Thyroid gland (tissue), 4 donors: Measurements from ENCODE around the gene BLM.

ENCODE experiments used
- POLR2A ChIP-seq, 2 donors: fragments of 450-650 bp; IDR thresholded peaks; one replicate each; pipeline ENCODE4 v1.6.1; 2017; ENCODE audit warnings: antibody characterized with exemption in 2 of 2, mild to moderate bottlenecking in 2 of 2, moderate library complexity in 1 of 2
- TF ChIP-seq, protein P1 (sequence below), 6 experiments: fragments of 200-600 bp in 3 of 6; fragments of 450-650 bp in 3 of 6; sonication (generic) in 3 of 6; IDR thresholded peaks; one replicate each; pipeline ENCODE4 v1.5.1; 2016 to 2019; ENCODE audit warnings: antibody characterized with exemption in 6 of 6, mild to moderate bottlenecking in 2 of 6, inconsistent platforms in 1 of 6, moderate library complexity in 1 of 6

DNA sequence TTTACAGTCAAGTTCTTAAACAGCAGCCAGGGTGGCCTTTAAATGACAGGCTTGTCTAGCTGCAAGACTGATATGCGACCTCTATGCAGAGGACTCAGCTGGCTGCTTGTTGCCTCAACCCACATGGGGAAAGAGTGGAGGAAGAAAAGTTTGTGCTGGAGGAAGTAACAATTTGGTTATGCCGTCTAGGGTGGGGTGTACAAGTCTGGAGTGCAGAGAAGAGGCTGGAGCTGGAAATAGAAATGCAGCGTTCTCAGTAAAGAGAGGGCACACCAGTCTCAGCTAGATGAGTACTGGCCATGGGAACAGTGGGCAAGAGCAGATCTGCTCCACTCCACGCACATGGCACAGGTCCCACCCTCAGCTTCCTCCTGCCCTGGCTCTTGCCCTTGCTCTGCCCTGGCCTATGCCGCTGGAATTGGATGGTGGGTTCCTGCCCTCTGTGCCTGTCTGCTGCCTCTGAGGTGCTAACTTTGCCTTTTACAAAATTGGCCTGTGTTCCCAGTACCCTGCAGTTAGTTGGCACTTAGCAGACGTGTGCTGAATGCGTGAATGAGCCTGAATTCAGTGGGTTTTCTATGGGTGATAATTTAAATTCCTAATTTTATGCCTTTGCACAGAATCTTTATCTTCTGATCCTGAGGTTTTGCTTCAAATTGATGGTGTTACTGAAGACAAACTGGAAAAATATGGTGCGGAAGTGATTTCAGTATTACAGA lies 91.5 kb downstream of the BLM start:
- TF ChIP-seq, protein P1, sequence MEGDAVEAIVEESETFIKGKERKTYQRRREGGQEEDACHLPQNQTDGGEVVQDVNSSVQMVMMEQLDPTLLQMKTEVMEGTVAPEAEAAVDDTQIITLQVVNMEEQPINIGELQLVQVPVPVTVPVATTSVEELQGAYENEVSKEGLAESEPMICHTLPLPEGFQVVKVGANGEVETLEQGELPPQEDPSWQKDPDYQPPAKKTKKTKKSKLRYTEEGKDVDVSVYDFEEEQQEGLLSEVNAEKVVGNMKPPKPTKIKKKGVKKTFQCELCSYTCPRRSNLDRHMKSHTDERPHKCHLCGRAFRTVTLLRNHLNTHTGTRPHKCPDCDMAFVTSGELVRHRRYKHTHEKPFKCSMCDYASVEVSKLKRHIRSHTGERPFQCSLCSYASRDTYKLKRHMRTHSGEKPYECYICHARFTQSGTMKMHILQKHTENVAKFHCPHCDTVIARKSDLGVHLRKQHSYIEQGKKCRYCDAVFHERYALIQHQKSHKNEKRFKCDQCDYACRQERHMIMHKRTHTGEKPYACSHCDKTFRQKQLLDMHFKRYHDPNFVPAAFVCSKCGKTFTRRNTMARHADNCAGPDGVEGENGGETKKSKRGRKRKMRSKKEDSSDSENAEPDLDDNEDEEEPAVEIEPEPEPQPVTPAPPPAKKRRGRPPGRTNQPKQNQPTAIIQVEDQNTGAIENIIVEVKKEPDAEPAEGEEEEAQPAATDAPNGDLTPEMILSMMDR (IDR thresholded peaks at IDR 0.05): no peak
- TF ChIP-seq POLR2A (IDR thresholded peaks at IDR 0.05): no peak
